Common myeloid progenitor, CD34-positive (primary cell): ENCODE data around the gene MAN2C1.
"Not testable (repeated sequence)": the region's sequence is repeated elsewhere in the genome, so short reads cannot be mapped to it uniquely, and the experiment has no call there.

Source experiments
- CTCF ChIA-PET: fragments of 350-600 bp; sonication (Branson Sonifier 250); formaldehyde crosslinking; loops from one replicate; lab custom pipeline; 2021; ENCODE audit warnings: antibody characterized with exemption; lab: Charles Lee
- POLR2A ChIA-PET: fragments of 350-600 bp; sonication (Branson Sonifier 250); formaldehyde crosslinking; loops from one replicate; lab custom pipeline; 2021; ENCODE audit warnings: antibody characterized with exemption; lab: Charles Lee
- DNase-seq, 3 donors: peaks; one replicate each; pipeline versions ENCODE4 v3.0.0 to v3.0.0-alpha.2; 2013
- H3K27ac ChIP-seq, 2 experiments: 1 replicate in 1 of 2; 2 replicates in 1 of 2; pipeline ENCODE4 v1.7.0; 2013; ENCODE audit warnings: inconsistent platforms in 2 of 2, low read length in 2 of 2, mild to moderate bottlenecking in 2 of 2, low read depth in 1 of 2, moderate library complexity in 1 of 2; ENCODE audit not compliant: severe bottlenecking in 2 of 2, insufficient read depth in 1 of 2, poor library complexity in 1 of 2
- H3K27me3 ChIP-seq, 5 experiments: replicated peaks in 2 of 5; 1 replicate in 3 of 5; 2 replicates in 2 of 5; pipeline versions ENCODE4 v1.6.1 to v1.7.0; 2013; ENCODE audit warnings: low read length in 4 of 5, mild to moderate bottlenecking in 2 of 5, moderate library complexity in 2 of 5, inconsistent platforms in 1 of 5; ENCODE audit not compliant: insufficient read depth in 5 of 5, control insufficient read depth in 4 of 5
- H3K36me3 ChIP-seq, 4 experiments: 1 replicate in 2 of 4; 2 replicates in 2 of 4; pipeline versions ENCODE4 v1.6.1 to v1.7.0; 2013; ENCODE audit warnings: low read length in 3 of 4, control low read depth in 1 of 4, mild to moderate bottlenecking in 1 of 4; ENCODE audit not compliant: control insufficient read depth in 4 of 4, insufficient read depth in 4 of 4
- H3K4me1 ChIP-seq, 4 experiments: 1 replicate in 3 of 4; 2 replicates in 1 of 4; pipeline versions ENCODE4 v1.6.1 to v1.7.1; 2013; ENCODE audit warnings: low read length in 3 of 4, mild to moderate bottlenecking in 3 of 4, control low read depth in 1 of 4, inconsistent platforms in 1 of 4, moderate library complexity in 1 of 4; ENCODE audit not compliant: control insufficient read depth in 4 of 4, insufficient read depth in 4 of 4; ENCODE audit errors: control extremely low read depth in 1 of 4
- H3K4me3 ChIP-seq, 7 experiments: 1 replicate in 4 of 7; 2 replicates in 3 of 7; pipeline versions ENCODE4 v1.5.1 to v1.7.0; 2013; ENCODE audit warnings: mild to moderate bottlenecking in 7 of 7, low read length in 6 of 7, moderate library complexity in 6 of 7, inconsistent platforms in 2 of 7, low read depth in 2 of 7, control low read depth in 1 of 7; ENCODE audit not compliant: insufficient read depth in 4 of 7, control insufficient read depth in 1 of 7; ENCODE audit errors: extremely low read depth in 1 of 7
- H3K9me3 ChIP-seq, 5 experiments: 1 replicate in 4 of 5; 2 replicates in 1 of 5; pipeline versions ENCODE4 v1.6.1 to v1.7.1; 2013; ENCODE audit warnings: low read length in 4 of 5, mild to moderate bottlenecking in 2 of 5, inconsistent platforms in 1 of 5, low read depth in 1 of 5, moderate library complexity in 1 of 5; ENCODE audit not compliant: control insufficient read depth in 4 of 5, insufficient read depth in 2 of 5; ENCODE audit errors: control extremely low read depth in 1 of 5
- WGBS: methylation state at CpG from one replicate; pipeline ENCODE4 v1.1.5; 2013; ENCODE audit not compliant: insufficient coverage; 5-methylcytosine and 5-hydroxymethylcytosine counted together

MAN2C1 gene

GRCh38 chr15:75314552-75315290 is 53.7 kb downstream of the MAN2C1 start:
- ChIA-PET CTCF (no interaction called here), POLR2A (no interaction called here)
- H3K36me3 ChIP-seq, result no peaks in the 10 kb centered on the region
- H3K4me1 ChIP-seq, result no peaks in the 10 kb centered on the region
- H3K27ac ChIP-seq, result no peak overlapping the region
- H3K27me3 ChIP-seq, result no peaks in the 10 kb centered on the region
- no peaks in the 10 kb centered on the region for H3K9me3 ChIP-seq
- no peak for DNase-seq
- 90% methylated on average over 4 of the region's 5 CpGs for WGBS
- H3K4me3 ChIP-seq, result no peak overlapping the region

GRCh38 chr15:75313116-75313845 is 55.1 kb downstream of the MAN2C1 start:
- Histone ChIP-seq H3K36me3 (no peaks in the 10 kb centered on the region), H3K27me3 (no peaks in the 10 kb centered on the region), H3K4me1 (no peaks in the 10 kb centered on the region), H3K27ac (no peak overlapping the region), H3K9me3 (no peaks in the 10 kb centered on the region), H3K4me3 (no peak overlapping the region)
- POLR2A ChIA-PET, result no interaction called here
- 98% methylated on average over 11 of the region's 13 CpGs for WGBS
- DNase-seq, result no peak
- CTCF ChIA-PET, result interaction anchor here (0.5 kb wide), 1 partner anchor 355 kb away, joined by 3 read pairs; no protein-coding TSS in a partner anchor

GRCh38 chr15:75312548-75312947 is 55.9 kb downstream of the MAN2C1 start:
- POLR2A ChIA-PET, H3K36me3 ChIP-seq: not testable (repeated sequence)
- WGBS, result no CpG with 5 or more reads among the region's 1 CpG

GRCh38 chr15:75309711-75310110 is 58.7 kb downstream of the MAN2C1 start:
- no peak for DNase-seq
- Histone ChIP-seq H3K36me3 (no peaks in the 10 kb centered on the region), H3K9me3 (no peaks in the 10 kb centered on the region), H3K27me3 (no peaks in the 10 kb centered on the region), H3K27ac (no peak overlapping the region), H3K4me1 (peaks cover 0 to 5% (median 2%) of the 10 kb centered on the region in 4 experiments), H3K4me3 (no peak overlapping the region)
- CTCF ChIA-PET, result no interaction called here
- POLR2A ChIA-PET, result no interaction called here

More at GRCh38 chr15:75312548-75312947, 55.9 kb downstream of the MAN2C1 start:
- not testable (repeated sequence) for H3K27me3 ChIP-seq, H3K4me1 ChIP-seq, H3K9me3 ChIP-seq, H3K4me3 ChIP-seq, H3K27ac ChIP-seq, DNase-seq
- CTCF ChIA-PET, result interaction anchor here (0.5 kb wide), 1 partner anchor 356 kb away, joined by 3 read pairs; no protein-coding TSS in a partner anchor

DNA sequence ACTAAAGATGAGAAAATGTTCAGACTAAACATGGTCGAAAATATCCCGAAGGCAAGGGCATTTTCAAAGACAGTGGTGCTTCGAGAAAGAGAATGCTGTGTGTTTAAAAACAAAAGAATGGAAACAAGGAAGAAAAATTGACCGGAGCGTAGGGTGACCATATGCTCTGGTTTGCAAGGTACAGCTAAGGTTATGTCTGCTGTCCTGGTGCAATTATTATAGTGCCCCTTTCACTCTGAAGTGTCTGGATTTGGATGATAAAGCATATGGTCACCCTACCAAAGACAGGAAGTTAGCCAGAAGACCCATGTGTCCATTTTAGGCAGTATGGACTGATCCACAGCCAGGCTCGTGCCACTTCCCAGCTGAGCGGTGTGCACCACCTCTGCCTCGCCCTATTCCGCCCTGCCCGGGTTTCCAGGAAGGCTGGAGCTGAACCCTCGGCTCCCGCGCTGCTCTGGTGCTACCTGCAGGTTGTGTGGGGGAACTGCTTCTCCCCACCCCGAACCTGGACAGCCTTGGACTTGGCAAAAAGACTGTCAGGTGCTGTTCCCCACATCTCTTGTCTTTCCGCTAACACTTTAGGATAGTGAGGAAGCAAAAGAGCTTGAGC is 60.5 kb downstream of the MAN2C1 start:
- ChIA-PET POLR2A (no interaction called here), CTCF (interaction anchor here (0.6 to 1.8 kb wide), 8 partner anchors 78 to 406 kb away, joined by 3 to 5 read pairs (median 4); no protein-coding TSS in a partner anchor)
- Histone ChIP-seq H3K27ac (no peak overlapping the region), H3K4me1 (peaks cover 0 to 5% (median 2%) of the 10 kb centered on the region in 4 experiments), H3K9me3 (no peaks in the 10 kb centered on the region), H3K36me3 (no peaks in the 10 kb centered on the region), H3K27me3 (no peaks in the 10 kb centered on the region), H3K4me3 (peak overlapping the region in 3 of 7 experiments; percentile 22 to 45 (median 22))
- DNase-seq, result peak; percentile 38 to 57 (median 40)
- WGBS, result 36% methylated on average over 15 of the region's 15 CpGs

DNA sequence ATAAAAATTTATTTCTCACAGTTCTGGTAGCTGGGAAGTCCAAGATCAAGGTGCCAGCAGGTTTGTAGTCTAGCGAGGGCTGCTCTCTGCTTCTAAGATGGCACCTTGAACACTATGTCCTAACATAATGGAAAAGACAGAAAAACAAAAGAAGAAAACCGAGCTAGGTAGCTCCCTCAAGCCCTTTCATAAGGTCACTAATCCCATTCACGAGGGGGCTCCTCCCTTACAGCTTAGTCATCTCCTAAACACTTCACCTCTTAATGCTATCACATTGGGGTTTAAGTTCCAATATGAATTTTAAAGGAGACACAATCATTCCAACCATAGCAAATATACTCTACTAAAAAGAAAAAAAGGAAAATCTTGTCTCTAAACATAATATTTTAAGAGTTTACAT is 62.2 kb downstream of the MAN2C1 start:
- H3K27ac ChIP-seq, result no peak overlapping the region
- H3K27me3 ChIP-seq, result no peaks in the 10 kb centered on the region
- 81% methylated on average over 3 of the region's 3 CpGs for WGBS
- DNase-seq, result no peak
- CTCF ChIA-PET, result interaction anchor here (1.4 to 1.8 kb wide), 2 partner anchors 22 to 404 kb away, joined by 4 to 5 read pairs; no protein-coding TSS in a partner anchor
- no peak overlapping the region for H3K4me3 ChIP-seq
- peaks cover 0 to 5% (median 2%) of the 10 kb centered on the region in 4 experiments for H3K4me1 ChIP-seq
- no peaks in the 10 kb centered on the region for H3K36me3 ChIP-seq
- POLR2A ChIA-PET, result no interaction called here
- H3K9me3 ChIP-seq, result no peaks in the 10 kb centered on the region
